ENCODE data around the gene MVK.

DNA sequence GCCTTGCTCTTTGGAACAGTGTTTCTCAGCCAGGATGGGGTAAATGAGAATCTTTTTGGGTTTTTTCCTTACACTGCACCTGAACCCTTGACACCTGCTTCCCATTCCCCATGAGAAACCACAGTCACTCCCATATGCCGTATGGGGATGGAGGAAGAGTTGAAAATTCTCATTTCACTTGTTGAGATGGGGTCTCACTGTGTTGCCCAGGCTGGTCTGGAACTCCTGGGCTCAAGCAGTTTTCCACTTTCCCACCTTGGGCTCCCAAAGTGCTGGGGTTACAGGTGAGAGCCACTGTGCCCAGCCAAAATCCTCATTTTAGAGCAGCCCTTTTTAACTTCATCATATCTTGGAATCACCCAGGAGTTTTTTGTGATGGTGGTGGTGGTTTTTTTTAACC is 3.7 kb downstream of the MVK start:
- no peak for TF ChIP-seq CTCF (IDR thresholded peaks at IDR 0.05)
- TF ChIP-seq POLR2AphosphoS5 (IDR thresholded peaks at IDR 0.05): no peak
- TF ChIP-seq EP300 (IDR thresholded peaks at IDR 0.05): no peak
- TF ChIP-seq POLR2A (IDR thresholded peaks at IDR 0.05): no peak
